Measurements from ENCODE around the gene METTL26.

- TF ChIP-seq, protein P1, sequence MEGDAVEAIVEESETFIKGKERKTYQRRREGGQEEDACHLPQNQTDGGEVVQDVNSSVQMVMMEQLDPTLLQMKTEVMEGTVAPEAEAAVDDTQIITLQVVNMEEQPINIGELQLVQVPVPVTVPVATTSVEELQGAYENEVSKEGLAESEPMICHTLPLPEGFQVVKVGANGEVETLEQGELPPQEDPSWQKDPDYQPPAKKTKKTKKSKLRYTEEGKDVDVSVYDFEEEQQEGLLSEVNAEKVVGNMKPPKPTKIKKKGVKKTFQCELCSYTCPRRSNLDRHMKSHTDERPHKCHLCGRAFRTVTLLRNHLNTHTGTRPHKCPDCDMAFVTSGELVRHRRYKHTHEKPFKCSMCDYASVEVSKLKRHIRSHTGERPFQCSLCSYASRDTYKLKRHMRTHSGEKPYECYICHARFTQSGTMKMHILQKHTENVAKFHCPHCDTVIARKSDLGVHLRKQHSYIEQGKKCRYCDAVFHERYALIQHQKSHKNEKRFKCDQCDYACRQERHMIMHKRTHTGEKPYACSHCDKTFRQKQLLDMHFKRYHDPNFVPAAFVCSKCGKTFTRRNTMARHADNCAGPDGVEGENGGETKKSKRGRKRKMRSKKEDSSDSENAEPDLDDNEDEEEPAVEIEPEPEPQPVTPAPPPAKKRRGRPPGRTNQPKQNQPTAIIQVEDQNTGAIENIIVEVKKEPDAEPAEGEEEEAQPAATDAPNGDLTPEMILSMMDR (IDR thresholded peaks at IDR 0.05): no peak
- no peak for TF ChIP-seq EZH2 (IDR thresholded peaks at IDR 0.05)
These were observed 43.0 kb upstream of the METTL26 start for GRCh38 chr16:678858-679813.
